ENCODE measurements around the gene ALG11. TPM values are rescaled to one million over a fixed set of nuclear protein-coding genes. Genes with fewer than 3 reads are reported as not detected.

Gene ALG11
- total and polyA plus RNA-seq, 2 donors (not counting 1 experiment from before 2014, with no cell fraction given) = 18.7 to 21.8 TPM

DNA sequence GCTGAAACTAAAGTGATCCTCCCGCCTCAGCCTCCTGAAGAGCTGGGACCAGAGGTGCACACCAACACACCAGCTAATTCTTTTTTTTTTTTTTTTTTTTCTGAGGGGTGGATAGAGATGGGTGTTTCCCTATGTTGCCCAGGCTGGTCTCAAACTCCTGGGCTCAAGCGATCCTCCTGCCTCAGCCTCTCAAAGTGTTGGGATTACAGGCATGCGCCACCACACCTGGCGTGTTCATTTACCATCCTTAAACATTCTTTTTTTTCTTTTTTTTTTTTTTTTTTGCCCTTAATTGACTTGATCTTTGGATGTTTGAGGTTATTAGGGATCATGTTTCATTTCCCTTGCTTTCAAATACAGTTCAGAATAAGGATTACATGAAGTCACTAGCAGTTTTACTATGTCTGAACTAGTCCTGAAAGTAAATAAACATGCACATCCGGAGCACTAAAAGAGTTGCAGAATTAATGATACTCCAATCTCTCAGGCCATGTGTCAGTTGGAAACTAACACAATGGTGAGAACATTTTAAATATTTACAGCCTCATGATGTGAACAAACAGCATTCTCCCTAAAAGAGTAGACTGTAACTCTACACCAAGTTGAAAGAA, 22.5 kb downstream of the ALG11 start:
- Histone ChIP-seq H3K4me3 (replicated peaks in 1 of 4; ENCODE audit: control extremely low read depth in 1 of 4, insufficient read depth in 1 of 4, low read depth in 3 of 4, low read length in 4 of 4) (no peak overlapping the region), H2AFZ (ENCODE audit: low read length) (no peak overlapping the region), H3K36me3 (ENCODE audit: control insufficient read depth, insufficient read depth, low read length) (no peaks in the 10 kb centered on the region), H3K9me3 (ENCODE audit: control insufficient read depth, insufficient read depth, low read depth, low read length) (no peaks in the 10 kb centered on the region), H3K4me2 (ENCODE audit: extremely low read depth, insufficient read depth, low read length) (no peak overlapping the region), H3K27me3 (ENCODE audit: control insufficient read depth, insufficient read depth, low read length) (no peaks in the 10 kb centered on the region), H3K9ac (ENCODE audit: insufficient read depth, low read length) (no peak overlapping the region), H3K79me2 (ENCODE audit: control insufficient read depth, insufficient read depth, low read length) (no peaks in the 10 kb centered on the region), H3K4me1 (ENCODE audit: control insufficient read depth, extremely low read depth, insufficient read depth, low read length) (no peaks in the 10 kb centered on the region), H4K20me1 (ENCODE audit: control insufficient read depth, extremely low read depth, insufficient read depth, low read length) (no peaks in the 10 kb centered on the region), H3K27ac (ENCODE audit: insufficient read depth, low read length) (no peak overlapping the region)
- peak in 1 of 2 donors; percentile 10 for DNase-seq (ENCODE audit: low read depth in 2 of 2)
- TF ChIP-seq EZH2 (IDR thresholded peaks at IDR 0.05; ENCODE audit: low read length, missing control alignments) = no peak
- TF ChIP-seq CTCF (conservative IDR thresholded peaks at IDR 0.05 in 1 of 2, IDR thresholded peaks at IDR 0.05 in 1 of 2; ENCODE audit: low read depth in 1 of 2, low read length in 2 of 2) = no peak

DNA sequence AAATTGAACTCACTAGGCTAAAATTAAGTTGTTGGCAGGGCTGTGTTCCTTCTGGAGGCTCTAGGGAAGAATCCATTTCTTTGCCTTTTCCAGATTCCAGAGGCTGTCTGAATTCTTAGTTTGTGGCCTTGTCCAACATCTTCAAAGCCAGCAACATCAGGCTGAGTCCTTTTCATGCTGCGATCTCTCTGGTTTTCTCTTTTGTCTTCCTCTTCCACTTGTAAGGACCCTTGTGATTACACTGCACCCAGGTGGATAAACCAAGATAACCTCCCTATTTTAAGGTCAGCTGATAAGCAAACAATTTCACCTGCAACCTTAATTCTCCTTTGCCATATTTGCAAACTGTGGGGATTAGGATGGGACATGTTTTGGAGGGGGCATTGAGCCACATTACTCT, 23.8 kb downstream of the ALG11 start:
- H3K9ac ChIP-seq (ENCODE audit: insufficient read depth, low read length) = no peak overlapping the region
- H3K4me2 ChIP-seq (ENCODE audit: extremely low read depth, insufficient read depth, low read length) = no peak overlapping the region
- H3K27me3 ChIP-seq (ENCODE audit: control insufficient read depth, insufficient read depth, low read length) = no peaks in the 10 kb centered on the region
- no peaks in the 10 kb centered on the region for H3K79me2 ChIP-seq (ENCODE audit: control insufficient read depth, insufficient read depth, low read length)
- H3K4me1 ChIP-seq (ENCODE audit: control insufficient read depth, extremely low read depth, insufficient read depth, low read length) = no peaks in the 10 kb centered on the region
- H4K20me1 ChIP-seq (ENCODE audit: control insufficient read depth, extremely low read depth, insufficient read depth, low read length) = no peaks in the 10 kb centered on the region
- TF ChIP-seq EZH2 (IDR thresholded peaks at IDR 0.05; ENCODE audit: low read length, missing control alignments) (no peak), CTCF (conservative IDR thresholded peaks at IDR 0.05 in 1 of 2, IDR thresholded peaks at IDR 0.05 in 1 of 2; ENCODE audit: low read depth in 1 of 2, low read length in 2 of 2) (no peak)
- no peak overlapping the region for H3K27ac ChIP-seq (ENCODE audit: insufficient read depth, low read length)
- DNase-seq (ENCODE audit: low read depth in 2 of 2) = no peak
- no peak overlapping the region for H2AFZ ChIP-seq (ENCODE audit: low read length)
- no peak overlapping the region for H3K4me3 ChIP-seq (replicated peaks in 1 of 4; ENCODE audit: control extremely low read depth in 1 of 4, insufficient read depth in 1 of 4, low read depth in 3 of 4, low read length in 4 of 4)
- no peaks in the 10 kb centered on the region for H3K9me3 ChIP-seq (ENCODE audit: control insufficient read depth, insufficient read depth, low read depth, low read length)
- no peaks in the 10 kb centered on the region for H3K36me3 ChIP-seq (ENCODE audit: control insufficient read depth, insufficient read depth, low read length)

DNA sequence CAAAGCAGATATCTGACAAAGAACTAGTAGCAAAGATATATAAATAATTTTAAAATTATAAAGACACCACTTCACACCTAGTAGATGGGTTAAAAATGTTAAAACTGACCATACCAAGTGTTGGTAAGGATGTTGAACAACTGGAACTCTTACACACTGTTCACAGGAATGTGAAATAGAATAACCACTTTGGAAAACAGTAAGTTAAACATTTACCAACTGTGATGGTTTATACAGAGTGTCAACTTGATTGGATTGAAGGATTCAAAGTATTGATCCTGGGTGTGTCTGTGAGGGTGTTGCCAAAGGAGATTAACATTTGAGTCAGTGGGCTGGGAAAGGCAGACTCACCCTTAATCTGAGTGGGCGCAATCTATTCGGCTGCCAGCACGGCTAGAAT, 31.5 kb downstream of the ALG11 start:
- Histone ChIP-seq H3K9me3 (ENCODE audit: control insufficient read depth, insufficient read depth, low read depth, low read length) (no peaks in the 10 kb centered on the region), H3K27ac (ENCODE audit: insufficient read depth, low read length) (no peak overlapping the region), H3K4me2 (ENCODE audit: extremely low read depth, insufficient read depth, low read length) (no peak overlapping the region), H3K36me3 (ENCODE audit: control insufficient read depth, insufficient read depth, low read length) (no peaks in the 10 kb centered on the region), H3K4me3 (replicated peaks in 1 of 4; ENCODE audit: control extremely low read depth in 1 of 4, insufficient read depth in 1 of 4, low read depth in 3 of 4, low read length in 4 of 4) (no peak overlapping the region), H3K79me2 (ENCODE audit: control insufficient read depth, insufficient read depth, low read length) (no peaks in the 10 kb centered on the region), H2AFZ (ENCODE audit: low read length) (no peak overlapping the region), H4K20me1 (ENCODE audit: control insufficient read depth, extremely low read depth, insufficient read depth, low read length) (no peaks in the 10 kb centered on the region), H3K9ac (ENCODE audit: insufficient read depth, low read length) (no peak overlapping the region), H3K27me3 (ENCODE audit: control insufficient read depth, insufficient read depth, low read length) (no peaks in the 10 kb centered on the region), H3K4me1 (ENCODE audit: control insufficient read depth, extremely low read depth, insufficient read depth, low read length) (no peaks in the 10 kb centered on the region)
- no peak for TF ChIP-seq CTCF (conservative IDR thresholded peaks at IDR 0.05 in 1 of 2, IDR thresholded peaks at IDR 0.05 in 1 of 2; ENCODE audit: low read depth in 1 of 2, low read length in 2 of 2)
- TF ChIP-seq EZH2 (IDR thresholded peaks at IDR 0.05; ENCODE audit: low read length, missing control alignments) = no peak
- DNase-seq (ENCODE audit: low read depth in 2 of 2) = no peak
